NB4 (cell line): ENCODE data around the gene NFASC.

Source experiments
- DNase-seq: peaks from one replicate; pipeline ENCODE4 v3.0.0; 2010; ENCODE audit warnings: low read depth
- H3K4me3 ChIP-seq: one replicate; pipeline ENCODE4 v1.5.1; 2011; ENCODE audit warnings: mild to moderate bottlenecking, low read depth, low read length, moderate library complexity
- MYC ChIP-seq: IDR thresholded peaks from 2 replicates; pipeline ENCODE4 v1.6.1; 2011; ENCODE audit warnings: low read depth, low read length
- POLR2A ChIP-seq: IDR thresholded peaks from 2 replicates; pipeline ENCODE4 v1.6.1; 2011; ENCODE audit warnings: mild to moderate bottlenecking; ENCODE audit not compliant: insufficient read length; ENCODE audit errors: extremely low read depth
- TF ChIP-seq, protein P1 (sequence below): IDR thresholded peaks from one replicate; pipeline ENCODE4 v1.5.1; 2012; ENCODE audit warnings: low read depth, low read length
- TF ChIP-seq, protein P2 (sequence below): IDR thresholded peaks from 2 replicates; pipeline ENCODE4 v1.6.1; 2011; ENCODE audit warnings: low read depth, low read length

NFASC gene

GRCh38 chr1:204891860-204892259 lies 21.2 kb downstream of the NFASC start:
- no peak for DNase-seq
- TF ChIP-seq, protein P1, sequence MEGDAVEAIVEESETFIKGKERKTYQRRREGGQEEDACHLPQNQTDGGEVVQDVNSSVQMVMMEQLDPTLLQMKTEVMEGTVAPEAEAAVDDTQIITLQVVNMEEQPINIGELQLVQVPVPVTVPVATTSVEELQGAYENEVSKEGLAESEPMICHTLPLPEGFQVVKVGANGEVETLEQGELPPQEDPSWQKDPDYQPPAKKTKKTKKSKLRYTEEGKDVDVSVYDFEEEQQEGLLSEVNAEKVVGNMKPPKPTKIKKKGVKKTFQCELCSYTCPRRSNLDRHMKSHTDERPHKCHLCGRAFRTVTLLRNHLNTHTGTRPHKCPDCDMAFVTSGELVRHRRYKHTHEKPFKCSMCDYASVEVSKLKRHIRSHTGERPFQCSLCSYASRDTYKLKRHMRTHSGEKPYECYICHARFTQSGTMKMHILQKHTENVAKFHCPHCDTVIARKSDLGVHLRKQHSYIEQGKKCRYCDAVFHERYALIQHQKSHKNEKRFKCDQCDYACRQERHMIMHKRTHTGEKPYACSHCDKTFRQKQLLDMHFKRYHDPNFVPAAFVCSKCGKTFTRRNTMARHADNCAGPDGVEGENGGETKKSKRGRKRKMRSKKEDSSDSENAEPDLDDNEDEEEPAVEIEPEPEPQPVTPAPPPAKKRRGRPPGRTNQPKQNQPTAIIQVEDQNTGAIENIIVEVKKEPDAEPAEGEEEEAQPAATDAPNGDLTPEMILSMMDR, result no peak
- TF ChIP-seq, protein P2, sequence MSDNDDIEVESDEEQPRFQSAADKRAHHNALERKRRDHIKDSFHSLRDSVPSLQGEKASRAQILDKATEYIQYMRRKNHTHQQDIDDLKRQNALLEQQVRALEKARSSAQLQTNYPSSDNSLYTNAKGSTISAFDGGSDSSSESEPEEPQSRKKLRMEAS, result no peak
- TF ChIP-seq MYC (no peak), POLR2A (no peak)
- no peak overlapping the region for H3K4me3 ChIP-seq

- TF ChIP-seq POLR2A (no peak), MYC (no peak)
- TF ChIP-seq, protein P1, result no peak
- TF ChIP-seq, protein P2, result no peak
- no peak overlapping the region for H3K4me3 ChIP-seq
- DNase-seq, result no peak
These were observed 23.4 kb downstream of the NFASC start for GRCh38 chr1:204894031-204894430.

- no peak for DNase-seq
- H3K4me3 ChIP-seq, result no peak overlapping the region
- TF ChIP-seq, protein P1, result no peak
- TF ChIP-seq, protein P2, result no peak
- no peak for TF ChIP-seq MYC
- no peak for TF ChIP-seq POLR2A
These were observed 23.9 kb downstream of the NFASC start for GRCh38 chr1:204894606-204895005.

GRCh38 chr1:204896023-204896422 lies 25.4 kb downstream of the NFASC start:
- no peak overlapping the region for H3K4me3 ChIP-seq
- TF ChIP-seq, protein P1, result no peak
- TF ChIP-seq POLR2A (no peak), MYC (no peak)
- TF ChIP-seq, protein P2, result no peak
- DNase-seq, result no peak

DNA sequence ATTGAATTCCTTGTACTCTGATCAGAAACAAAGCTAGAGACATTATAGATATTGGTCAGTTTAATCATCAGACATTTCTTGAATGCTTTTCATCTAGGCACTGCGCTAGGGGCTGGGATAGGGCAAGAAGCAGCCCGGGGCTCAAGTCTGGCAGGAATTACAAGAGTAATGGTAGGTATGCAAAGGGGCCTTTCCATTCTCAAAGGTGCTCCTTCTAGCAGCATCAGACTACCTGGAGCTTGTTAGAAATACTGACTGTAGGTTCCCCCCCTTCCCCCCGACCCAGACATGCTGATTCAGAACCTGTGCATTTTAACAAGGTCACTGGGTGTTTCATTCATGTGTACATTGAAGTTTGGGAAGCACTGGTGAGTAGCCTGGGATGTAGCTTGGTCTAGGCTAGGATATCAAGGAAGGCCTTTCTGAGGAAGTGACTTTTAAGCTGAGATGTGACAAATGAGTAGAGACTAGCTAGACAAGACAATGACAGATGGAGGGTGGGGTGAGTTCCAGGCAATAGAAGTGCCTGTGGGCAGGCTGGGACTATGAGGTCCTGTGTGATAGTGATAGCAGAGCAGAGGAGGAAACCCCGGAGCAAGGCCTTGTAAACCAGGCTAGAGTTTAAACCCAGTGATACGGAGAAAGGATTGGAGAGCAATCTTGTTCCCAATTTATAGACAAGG lies 26.3 kb downstream of the NFASC start:
- no peak overlapping the region for H3K4me3 ChIP-seq
- TF ChIP-seq MYC (no peak), POLR2A (no peak)
- TF ChIP-seq, protein P1, result no peak
- TF ChIP-seq, protein P2, result no peak
- no peak for DNase-seq
